Mesendoderm (in vitro differentiated cells): ENCODE results near the gene ZNF267.
A peak's percentile ranks its signal among the peaks of the same experiment; 100 is the strongest.
"Not testable (repeated sequence)": the region's sequence is repeated elsewhere in the genome, so short reads cannot be mapped to it uniquely, and the experiment has no call there.

Experiments
- DNase-seq: peaks from one replicate; pipeline ENCODE4 v3.0.0; 2013
- H2AK5ac ChIP-seq: 2 replicates; pipeline ENCODE4 v1.6.1; 2013; ENCODE audit warnings: low read length, inconsistent platforms
- H2BK120ac ChIP-seq: 2 replicates; pipeline ENCODE4 v1.6.1; 2013; ENCODE audit warnings: low read depth, mild to moderate bottlenecking, low read length, moderate library complexity, mixed read lengths
- H2BK15ac ChIP-seq: replicated peaks from 2 replicates; pipeline ENCODE4 v1.6.1; 2013; ENCODE audit warnings: low read depth, mild to moderate bottlenecking, moderate library complexity
- H2BK5ac ChIP-seq: 2 replicates; pipeline ENCODE4 v1.6.1; 2013; ENCODE audit warnings: low read length, inconsistent platforms
- H3K18ac ChIP-seq: 2 replicates; pipeline ENCODE4 v1.6.1; 2013; ENCODE audit warnings: mild to moderate bottlenecking, low read length, mixed read lengths
- H3K23ac ChIP-seq: one replicate; pipeline ENCODE4 v1.6.1; 2013; ENCODE audit warnings: low read length
- H3K27ac ChIP-seq: 2 replicates; pipeline ENCODE4 v1.5.1; 2013; ENCODE audit warnings: low read depth, mild to moderate bottlenecking, inconsistent platforms, low read length, moderate library complexity
- H3K27me3 ChIP-seq: 2 replicates; pipeline ENCODE4 v1.6.1; 2013; ENCODE audit warnings: low read length, control low read depth, mild to moderate bottlenecking, inconsistent platforms; ENCODE audit not compliant: insufficient read depth, poor library complexity
- H3K36me3 ChIP-seq: 2 replicates; pipeline ENCODE4 v1.6.1; 2013; ENCODE audit warnings: low read length, inconsistent platforms; ENCODE audit not compliant: control insufficient read depth, insufficient read depth
- H3K4ac ChIP-seq: one replicate; pipeline ENCODE4 v1.6.1; 2013; ENCODE audit warnings: low read depth, mild to moderate bottlenecking, low read length, moderate library complexity
- H3K4me1 ChIP-seq: 2 replicates; pipeline ENCODE4 v1.6.1; 2013; ENCODE audit warnings: low read depth, low read length, inconsistent platforms; ENCODE audit not compliant: control insufficient read depth
- H3K4me2 ChIP-seq: 2 replicates; pipeline ENCODE4 v1.6.1; 2013; ENCODE audit warnings: low read length
- H3K4me3 ChIP-seq: 2 replicates; pipeline ENCODE4 v1.5.1; 2013; ENCODE audit warnings: mild to moderate bottlenecking, low read length
- H3K56ac ChIP-seq: one replicate; pipeline ENCODE4 v1.6.1; 2013; ENCODE audit warnings: low read length
- H3K79me1 ChIP-seq: 2 replicates; pipeline ENCODE4 v1.6.1; 2013; ENCODE audit warnings: low read length, inconsistent platforms
- H3K79me2 ChIP-seq: 2 replicates; pipeline ENCODE4 v1.6.1; 2013; ENCODE audit warnings: mild to moderate bottlenecking, low read length; ENCODE audit not compliant: control insufficient read depth, insufficient read depth
- H3K9ac ChIP-seq: 2 replicates; pipeline ENCODE4 v1.6.1; 2013; ENCODE audit warnings: low read length, inconsistent platforms
- H4K5ac ChIP-seq: one replicate; pipeline ENCODE4 v1.6.1; 2013; ENCODE audit warnings: low read length
- H4K8ac ChIP-seq: one replicate; pipeline ENCODE4 v1.6.1; 2013; ENCODE audit warnings: low read depth, mild to moderate bottlenecking, control low read depth, low read length, moderate library complexity
- WGBS: extraction: QIAGEN DNeasy Blood & Tissue Kit; methylation state at CpG from one replicate; pipeline ENCODE4 v1.1.7; 2013; ENCODE audit warnings: low lambda C conversion rate, missing lambda C conversion rate; ENCODE audit not compliant: insufficient coverage; ENCODE audit errors: extremely low coverage; 5-methylcytosine and 5-hydroxymethylcytosine counted together

ZNF267 gene

DNA sequence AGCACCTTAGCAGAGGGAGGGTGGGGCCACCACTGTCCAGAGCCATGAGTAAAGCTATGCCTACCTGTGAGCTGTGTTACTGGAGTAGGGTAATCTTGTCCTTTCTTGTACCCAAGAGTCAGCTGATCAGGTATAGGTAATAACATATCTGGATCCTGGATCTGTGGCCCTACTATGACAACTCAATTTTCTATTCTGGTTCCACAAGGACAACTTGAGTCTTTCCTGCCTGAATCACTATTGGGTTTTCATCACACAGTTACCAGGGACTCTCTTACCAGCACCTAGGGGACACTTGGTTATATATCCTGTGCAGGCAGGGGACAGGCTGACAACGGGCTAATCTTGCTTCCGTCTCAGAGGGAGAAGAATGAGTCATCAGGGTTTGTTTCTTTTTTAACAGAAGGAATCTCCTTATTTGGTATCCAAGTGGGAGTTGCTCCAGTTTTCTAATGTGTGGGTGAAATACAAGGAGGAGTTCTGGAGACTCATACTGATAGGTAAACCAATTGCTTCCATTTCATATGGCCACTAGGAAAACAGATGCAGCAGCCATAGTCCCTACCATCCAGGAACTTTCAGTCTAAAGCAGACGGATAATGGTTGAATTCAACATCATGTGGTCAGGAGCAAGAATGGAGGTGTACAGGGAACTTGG, 6.8 kb downstream of the ZNF267 start:
- no peak overlapping the region for H3K56ac ChIP-seq
- H2BK120ac ChIP-seq: no peak overlapping the region
- H3K23ac ChIP-seq: no peak overlapping the region
- no peak overlapping the region for H3K4me2 ChIP-seq
- H3K79me1 ChIP-seq: peaks cover 19% of the 10 kb centered on the region
- H4K8ac ChIP-seq: no peak overlapping the region
- no peak overlapping the region for H3K9ac ChIP-seq
- H4K5ac ChIP-seq: no peak overlapping the region
- no peak overlapping the region for H3K18ac ChIP-seq
- no CpG with 5 or more reads among the region's 3 CpGs for WGBS
- H3K4ac ChIP-seq: no peak overlapping the region
- DNase-seq: peak; percentile 64
- no peaks in the 10 kb centered on the region for H3K4me1 ChIP-seq
- H2AK5ac ChIP-seq: no peak overlapping the region
- no peak overlapping the region for H3K27ac ChIP-seq
- peaks cover 52% of the 10 kb centered on the region for H3K79me2 ChIP-seq
- no peak overlapping the region for H2BK15ac ChIP-seq
- no peak overlapping the region for H3K4me3 ChIP-seq
- no peak overlapping the region for H2BK5ac ChIP-seq
- no peaks in the 10 kb centered on the region for H3K27me3 ChIP-seq
- H3K36me3 ChIP-seq: no peaks in the 10 kb centered on the region

DNA sequence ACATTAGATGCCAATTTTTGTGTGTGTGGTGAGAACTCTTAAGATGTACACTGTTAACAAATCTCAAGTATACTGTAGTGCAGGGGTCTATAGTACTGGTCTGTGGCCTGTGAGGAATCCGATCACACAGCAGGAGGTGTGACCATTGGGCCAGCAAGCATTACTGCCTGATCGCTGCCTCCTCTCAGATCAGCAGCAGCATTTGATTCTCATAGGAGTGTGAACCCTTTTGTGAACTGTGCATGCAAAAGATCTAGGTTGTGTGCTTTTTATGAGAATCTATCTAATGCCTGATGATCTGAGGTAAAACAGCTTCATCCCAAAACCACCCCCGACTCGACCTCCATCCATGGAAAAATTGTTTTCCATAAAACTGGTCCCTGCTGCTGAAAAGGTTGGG, 12.6 kb downstream of the ZNF267 start:
- Histone ChIP-seq H3K4me2 (no peak overlapping the region), H2AK5ac (no peak overlapping the region), H2BK5ac (no peak overlapping the region), H3K4ac (no peak overlapping the region), H3K23ac (no peak overlapping the region), H4K8ac (no peak overlapping the region), H3K4me1 (no peaks in the 10 kb centered on the region), H3K56ac (no peak overlapping the region), H3K36me3 (peaks cover 7% of the 10 kb centered on the region), H2BK120ac (no peak overlapping the region), H3K27ac (no peak overlapping the region), H3K4me3 (no peak overlapping the region), H3K79me1 (peaks cover 10% of the 10 kb centered on the region), H3K18ac (no peak overlapping the region), H3K79me2 (peaks cover 15% of the 10 kb centered on the region), H4K5ac (no peak overlapping the region), H3K9ac (no peak overlapping the region), H2BK15ac (no peak overlapping the region), H3K27me3 (no peaks in the 10 kb centered on the region)
- WGBS: no CpG with 5 or more reads among the region's 4 CpGs
- no peak for DNase-seq

DNA sequence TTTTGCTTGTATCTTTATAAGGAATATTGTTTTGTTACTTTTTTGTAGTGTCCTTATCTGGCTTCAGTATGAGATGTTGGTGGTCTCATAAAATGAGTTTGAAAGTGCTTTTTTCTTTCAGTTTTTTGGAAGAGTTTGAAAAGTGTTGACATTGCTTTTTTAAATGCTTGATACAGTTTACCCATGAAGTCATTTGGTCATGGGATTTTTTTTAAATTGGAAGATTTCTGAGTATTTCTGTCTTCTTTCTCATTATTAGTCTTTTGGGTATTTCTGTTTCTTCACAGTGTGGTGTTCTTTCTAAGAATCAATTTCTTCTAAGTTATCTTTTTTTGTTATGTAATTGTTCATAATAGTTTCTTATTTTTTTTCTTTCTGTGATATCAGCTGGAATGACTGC, 15.1 kb downstream of the ZNF267 start:
- H3K36me3 ChIP-seq: peaks cover 7% of the 10 kb centered on the region
- H3K79me1 ChIP-seq: peaks cover 4% of the 10 kb centered on the region

DNA sequence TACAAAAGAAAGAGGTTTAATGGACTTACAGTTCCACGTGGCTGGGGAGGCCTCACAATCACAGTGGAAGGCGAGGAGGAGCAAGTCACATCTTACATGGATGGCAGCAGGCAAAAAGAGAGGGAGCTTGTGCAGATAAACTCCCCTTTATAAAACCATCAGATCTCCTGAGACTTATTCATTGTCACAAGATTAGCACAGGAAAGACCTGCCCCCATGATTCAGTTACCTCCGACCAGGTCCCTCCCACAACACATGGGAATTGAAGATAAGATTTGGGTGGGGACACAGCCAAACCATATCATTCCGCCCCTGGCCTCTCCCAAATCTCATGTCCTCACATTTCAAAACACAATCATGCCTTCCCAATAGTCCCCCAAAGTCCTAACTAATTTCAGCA, 18.5 kb downstream of the ZNF267 start:
- not testable (repeated sequence) for H2BK120ac ChIP-seq, H3K79me2 ChIP-seq
- no CpG with 5 or more reads among the region's 4 CpGs for WGBS

More for the DNA sequence above, 15.1 kb downstream of the ZNF267 start:
- no peak overlapping the region for H3K4me3 ChIP-seq
- peaks cover 2% of the 10 kb centered on the region for H3K79me2 ChIP-seq
- no peak overlapping the region for H2BK120ac ChIP-seq
- H4K8ac ChIP-seq: no peak overlapping the region
- H3K4ac ChIP-seq: no peak overlapping the region
- no peak for DNase-seq
- H3K18ac ChIP-seq: no peak overlapping the region
- H3K23ac ChIP-seq: no peak overlapping the region
- H3K9ac ChIP-seq: no peak overlapping the region
- no peak overlapping the region for H2BK15ac ChIP-seq
- H3K4me1 ChIP-seq: no peaks in the 10 kb centered on the region
- no peak overlapping the region for H3K4me2 ChIP-seq
- H3K27ac ChIP-seq: no peak overlapping the region
- H2AK5ac ChIP-seq: no peak overlapping the region
- no peaks in the 10 kb centered on the region for H3K27me3 ChIP-seq
- no peak overlapping the region for H3K56ac ChIP-seq
- H2BK5ac ChIP-seq: no peak overlapping the region
- no peak overlapping the region for H4K5ac ChIP-seq

DNA sequence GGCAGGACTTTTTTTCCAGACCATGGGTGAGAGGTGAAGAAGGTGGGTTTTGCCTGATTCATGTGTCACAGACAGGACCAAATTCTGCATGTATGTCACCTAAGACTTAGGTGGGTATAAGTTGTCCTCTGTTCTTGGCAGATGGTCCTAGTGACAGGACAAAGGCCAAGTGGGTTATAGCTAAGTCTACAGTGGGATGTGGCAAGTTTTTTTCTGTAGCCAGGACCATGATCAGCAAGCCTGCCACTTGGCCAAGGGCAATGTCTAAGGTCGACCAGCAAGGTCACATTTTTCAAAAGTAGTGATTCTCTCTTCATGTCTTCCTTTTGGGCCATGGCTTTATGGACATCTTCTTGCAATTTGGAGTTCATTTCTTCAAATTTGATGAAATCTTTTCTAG, 20.2 kb downstream of the ZNF267 start:
- H3K36me3 ChIP-seq: peaks cover 13% of the 10 kb centered on the region
- H3K79me2 ChIP-seq: peaks cover 1% of the 10 kb centered on the region
- H4K8ac ChIP-seq: no peak overlapping the region

More for the DNA sequence above, 18.5 kb downstream of the ZNF267 start:
- not testable (repeated sequence) for H3K23ac ChIP-seq, DNase-seq, H2AK5ac ChIP-seq, H3K4me1 ChIP-seq, H4K5ac ChIP-seq, H2BK15ac ChIP-seq, H2BK5ac ChIP-seq, H3K4ac ChIP-seq, H3K27ac ChIP-seq, H3K27me3 ChIP-seq, H3K56ac ChIP-seq, H3K79me1 ChIP-seq, H4K8ac ChIP-seq, H3K4me2 ChIP-seq, H3K18ac ChIP-seq, H3K9ac ChIP-seq, H3K4me3 ChIP-seq
- H3K36me3 ChIP-seq: peaks cover 13% of the 10 kb centered on the region

DNA sequence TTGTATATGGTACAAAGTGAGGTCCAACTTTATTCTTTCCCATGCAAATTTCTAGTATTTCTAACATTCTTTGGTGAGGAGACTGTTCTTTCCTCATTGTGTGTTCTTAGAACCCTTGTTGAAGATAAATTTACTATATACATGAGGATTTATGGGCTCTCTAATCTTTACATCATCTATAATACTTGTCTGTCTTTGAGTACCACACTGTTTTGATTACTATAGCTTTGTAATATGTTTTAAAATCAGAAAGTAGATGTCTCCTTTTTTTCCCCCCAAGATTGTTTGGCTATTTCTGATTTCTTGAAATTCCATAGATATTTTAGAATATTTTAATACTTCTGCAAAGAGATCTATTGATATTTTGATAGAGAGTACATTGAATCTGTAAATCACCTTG, 23.7 kb downstream of the ZNF267 start:
- Histone ChIP-seq H4K5ac (no peak overlapping the region), H2BK120ac (no peak overlapping the region), H3K36me3 (peaks cover 8% of the 10 kb centered on the region), H3K27me3 (no peaks in the 10 kb centered on the region), H2AK5ac (no peak overlapping the region), H3K79me1 (peaks cover 2% of the 10 kb centered on the region), H3K4ac (no peak overlapping the region), H3K27ac (no peak overlapping the region), H3K79me2 (no peaks in the 10 kb centered on the region), H2BK5ac (no peak overlapping the region), H4K8ac (no peak overlapping the region), H3K18ac (no peak overlapping the region), H3K23ac (no peak overlapping the region), H3K4me1 (no peaks in the 10 kb centered on the region), H3K4me3 (no peak overlapping the region), H3K9ac (no peak overlapping the region), H3K4me2 (no peak overlapping the region), H3K56ac (no peak overlapping the region), H2BK15ac (no peak overlapping the region)
- no peak for DNase-seq

More for the DNA sequence above, 20.2 kb downstream of the ZNF267 start:
- no peak overlapping the region for H3K9ac ChIP-seq
- H3K79me1 ChIP-seq: peaks cover 4% of the 10 kb centered on the region
- H3K27me3 ChIP-seq: no peaks in the 10 kb centered on the region
- no peak overlapping the region for H3K27ac ChIP-seq
- no peak overlapping the region for H3K18ac ChIP-seq
- H3K4ac ChIP-seq: no peak overlapping the region
- no CpG with 5 or more reads among the region's 1 CpG for WGBS
- H4K5ac ChIP-seq: no peak overlapping the region
- no peak overlapping the region for H2BK120ac ChIP-seq
- H3K4me1 ChIP-seq: no peaks in the 10 kb centered on the region
- H3K4me3 ChIP-seq: no peak overlapping the region
- no peak overlapping the region for H3K4me2 ChIP-seq
- DNase-seq: no peak
- H3K56ac ChIP-seq: no peak overlapping the region
- H2BK5ac ChIP-seq: no peak overlapping the region
- H2AK5ac ChIP-seq: no peak overlapping the region
- H2BK15ac ChIP-seq: no peak overlapping the region
- H3K23ac ChIP-seq: no peak overlapping the region
